Measurements from ENCODE around the gene NDUFA6.
"Not testable (repeated sequence)": the region's sequence is repeated elsewhere in the genome, so short reads cannot be mapped to it uniquely, and the experiment has no call there.

NDUFA6 gene

DNA sequence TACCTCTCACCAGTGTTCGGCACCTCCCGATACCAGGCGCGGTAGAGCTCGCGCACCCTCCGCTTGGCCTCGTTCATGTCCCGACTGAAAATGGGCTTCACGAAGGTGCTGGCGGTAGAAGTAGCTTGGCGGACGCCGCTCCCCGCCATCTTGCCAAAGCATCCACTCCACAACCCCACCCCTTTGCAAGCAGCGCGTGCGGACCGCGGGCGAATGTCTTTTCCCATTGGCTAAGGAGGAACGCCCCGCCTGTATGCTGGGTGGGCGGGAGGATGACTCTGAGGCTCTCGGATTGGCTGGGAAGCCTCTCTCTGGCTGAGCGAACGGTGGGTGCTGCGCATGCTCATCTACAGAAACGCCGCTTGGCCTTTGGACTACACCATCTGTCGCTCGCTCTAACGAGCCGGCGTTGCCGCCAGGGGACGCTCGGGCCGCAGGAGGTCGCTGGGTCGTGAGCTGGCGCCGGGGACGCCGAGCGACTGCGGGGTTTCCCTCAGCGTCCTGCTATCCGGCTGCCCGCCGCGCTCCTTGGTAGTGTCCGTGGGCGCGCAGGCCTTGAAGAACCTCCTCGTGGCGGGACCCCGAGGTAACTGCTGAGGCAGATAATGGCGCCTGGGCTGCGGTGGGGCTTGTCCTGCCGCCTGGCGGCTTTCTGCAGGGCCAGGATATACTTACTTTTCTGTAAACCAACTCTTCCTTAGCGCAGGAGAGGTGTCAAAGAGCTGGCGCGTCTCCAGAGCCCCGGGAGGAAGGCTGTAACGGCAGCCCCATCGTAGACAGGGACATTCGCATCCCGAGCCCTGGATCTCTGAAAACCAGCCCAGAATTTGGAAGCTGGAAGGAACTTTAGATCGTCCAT lies at the start of gene NDUFA6:
Gene NDUFA6 (minus strand): TSS at position 177 of the 859 bp plus-strand sequence. CDS start 28 bp downstream, at position 149.
- peak; percentile 99 for DNase-seq

DNA sequence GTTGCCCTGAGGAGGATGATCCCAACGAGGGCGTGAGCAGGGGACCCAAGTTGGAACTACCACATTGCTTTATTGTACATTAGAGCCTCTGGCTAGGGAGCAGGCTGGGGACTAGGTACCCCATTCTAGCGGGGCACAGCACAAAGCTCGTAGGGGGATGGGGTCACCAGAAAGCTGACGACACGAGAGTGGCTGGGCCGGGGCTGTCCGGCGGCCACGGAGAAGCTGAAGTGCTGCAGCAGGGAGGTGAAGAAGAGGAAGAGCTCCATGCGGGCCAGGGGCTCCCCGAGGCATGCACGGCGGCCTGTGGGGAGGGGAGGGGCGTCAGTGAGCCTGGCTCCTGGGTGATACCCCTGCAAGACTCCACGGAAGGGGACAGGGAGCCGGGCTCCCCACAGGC lies 49.6 kb upstream of the NDUFA6 start:
- DNase-seq = not testable (repeated sequence)

DNA sequence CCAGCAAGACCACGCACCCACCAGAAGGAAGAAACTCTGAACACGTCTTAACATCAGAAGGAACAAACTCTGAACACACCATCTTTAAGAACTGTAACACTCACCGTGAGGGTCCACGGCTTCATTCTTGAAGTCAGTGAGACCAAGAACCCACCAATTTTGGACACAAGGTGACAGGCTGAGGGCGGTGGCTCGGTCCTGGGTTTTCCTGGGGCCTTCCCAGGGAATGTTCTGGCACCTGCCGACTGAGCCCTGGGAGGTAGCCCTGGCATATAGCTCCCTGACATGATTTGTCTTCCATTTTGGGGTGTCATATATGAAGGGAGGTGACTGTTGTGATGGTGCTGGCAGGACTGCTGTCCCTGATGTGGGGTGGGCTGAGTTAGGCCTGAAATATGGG lies 48.9 kb upstream of the NDUFA6 start:
- DNase-seq = not testable (repeated sequence)

DNA sequence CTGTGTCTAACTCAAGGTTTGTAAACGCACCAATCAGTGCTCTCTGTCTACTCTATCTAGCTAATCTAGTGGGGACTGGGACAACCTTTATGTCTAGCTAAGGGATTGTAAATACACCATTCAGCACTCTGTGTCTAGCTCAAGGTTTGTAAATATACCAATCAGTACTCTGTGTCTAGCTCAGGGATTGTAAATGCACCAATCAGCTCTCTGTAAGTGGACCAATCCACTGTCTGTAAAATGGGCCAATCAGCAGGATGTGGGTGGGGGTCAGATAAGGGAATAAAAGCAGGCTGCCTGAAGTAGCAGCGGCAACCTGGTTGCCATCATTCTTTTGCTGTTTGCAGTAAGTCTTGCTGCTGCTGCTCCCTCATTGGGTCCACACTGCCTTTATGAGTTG lies 48.4 kb upstream of the NDUFA6 start:
- no peak for DNase-seq

DNA sequence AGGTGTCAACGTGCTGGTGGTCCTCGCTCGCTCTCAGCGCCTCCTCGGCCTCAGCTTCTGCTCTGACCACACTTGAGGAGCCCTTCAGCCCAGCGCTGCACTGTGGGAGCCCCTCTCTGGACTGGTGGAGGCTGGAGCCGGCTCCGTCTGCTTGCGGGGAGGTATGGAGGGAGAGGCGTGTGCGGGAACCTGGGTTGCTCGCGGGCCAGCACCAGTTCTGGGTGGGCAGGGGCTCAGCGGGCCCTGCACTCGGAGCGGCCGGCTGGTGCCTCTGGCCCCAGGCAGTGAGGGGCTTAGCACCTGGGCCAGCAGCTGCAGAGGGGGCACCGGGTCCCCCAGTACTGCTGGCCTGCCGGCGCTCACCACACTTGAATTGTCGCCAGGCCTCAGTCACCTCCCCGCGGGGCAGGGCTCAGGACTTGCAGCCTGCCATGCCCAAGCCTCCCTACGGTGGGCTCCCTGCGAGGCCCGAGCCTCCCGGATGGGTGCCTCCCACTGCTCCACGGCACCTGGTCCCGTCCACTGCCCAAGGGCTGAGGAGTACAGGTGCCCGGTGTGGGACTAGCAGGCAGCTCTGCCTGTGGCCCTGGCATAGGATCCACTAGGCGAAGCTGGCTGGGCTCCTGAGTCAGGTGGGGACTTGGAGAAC lies 47.7 kb upstream of the NDUFA6 start:
- DNase-seq = no peak

DNA sequence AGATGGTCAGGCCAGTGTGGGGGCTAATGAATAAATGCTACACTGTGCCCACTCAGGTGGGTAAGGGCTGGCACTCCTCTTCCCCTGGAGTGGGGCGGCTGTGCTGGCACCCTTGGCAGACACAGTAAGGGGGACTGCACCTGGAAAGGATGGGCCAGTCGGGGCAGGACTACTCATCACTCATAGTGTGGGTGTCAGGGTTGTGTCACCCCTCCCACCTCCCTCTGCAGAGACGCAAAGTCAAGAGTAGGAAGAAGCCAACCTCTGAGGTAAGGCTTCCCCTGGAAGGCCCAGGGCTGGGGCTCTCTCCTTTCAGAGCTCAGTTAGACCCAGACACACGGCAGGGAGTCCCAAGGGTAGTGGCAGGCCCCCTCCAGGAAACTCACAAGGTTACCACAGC lies 45.1 kb upstream of the NDUFA6 start:
- not testable (repeated sequence) for DNase-seq

DNA sequence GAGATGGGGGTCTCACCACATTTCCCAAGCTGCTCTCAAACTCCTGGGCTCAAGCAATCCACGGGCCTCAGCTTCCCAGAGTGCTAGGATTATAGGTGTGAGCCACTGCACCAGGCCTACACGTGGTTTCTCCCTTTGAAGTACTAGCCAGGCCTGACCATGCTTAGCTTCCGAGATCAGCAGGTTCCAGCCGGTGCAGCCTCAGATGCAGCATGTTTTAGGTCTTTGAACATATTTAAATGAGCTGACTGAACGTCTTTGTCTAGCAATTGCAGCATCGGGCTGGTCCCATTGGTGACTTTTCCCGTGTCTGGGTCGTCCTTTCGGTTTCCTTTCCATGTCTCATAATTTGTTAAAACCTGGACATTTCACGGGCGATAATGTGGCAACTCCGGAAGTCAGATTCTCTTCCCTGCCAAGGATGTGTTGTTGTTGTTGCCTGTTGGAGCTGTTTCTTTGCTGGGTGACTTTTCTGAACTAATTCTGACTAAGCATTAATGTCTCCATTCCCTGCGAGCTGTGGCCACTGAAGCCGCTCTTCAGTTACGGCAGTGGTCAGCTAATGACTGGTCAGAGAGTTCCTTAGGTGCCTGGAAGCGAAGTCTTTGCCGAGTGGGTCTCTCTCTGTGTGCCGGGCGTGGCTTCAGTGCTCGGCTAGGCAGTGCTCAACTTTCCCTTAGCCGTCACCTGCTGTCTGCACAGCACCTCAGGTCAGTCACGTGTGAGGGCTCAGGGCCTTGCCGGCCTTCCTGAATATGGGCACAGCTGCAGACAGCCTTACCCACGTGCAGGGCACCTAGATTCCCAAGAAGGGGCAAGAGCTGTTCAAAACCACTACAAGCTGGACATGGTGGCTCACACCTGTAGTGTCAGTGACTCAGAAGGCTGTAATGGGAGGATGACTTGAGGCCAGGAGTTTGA lies 43.8 kb upstream of the NDUFA6 start:
- DNase-seq = no peak

DNA sequence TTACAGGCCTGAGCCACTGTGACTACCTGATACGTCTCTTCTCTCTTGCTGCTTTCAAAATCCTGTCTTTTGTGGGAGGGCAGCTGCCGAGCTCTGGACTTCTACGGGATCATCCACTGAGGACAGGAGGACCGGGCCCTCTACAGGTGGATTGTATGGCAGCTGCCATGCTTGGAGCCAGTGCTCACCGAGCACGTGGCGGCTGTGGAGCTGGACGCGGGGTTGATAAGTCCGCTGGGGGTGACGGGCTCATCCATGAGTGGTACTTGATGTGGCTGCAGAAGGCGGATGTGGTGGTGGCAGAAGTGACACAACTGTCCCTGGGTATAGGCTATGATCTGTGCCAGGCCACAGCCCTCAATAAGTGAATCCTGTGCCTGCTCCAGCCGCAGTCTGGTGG lies 41.9 kb upstream of the NDUFA6 start:
- DNase-seq = no peak

DNA sequence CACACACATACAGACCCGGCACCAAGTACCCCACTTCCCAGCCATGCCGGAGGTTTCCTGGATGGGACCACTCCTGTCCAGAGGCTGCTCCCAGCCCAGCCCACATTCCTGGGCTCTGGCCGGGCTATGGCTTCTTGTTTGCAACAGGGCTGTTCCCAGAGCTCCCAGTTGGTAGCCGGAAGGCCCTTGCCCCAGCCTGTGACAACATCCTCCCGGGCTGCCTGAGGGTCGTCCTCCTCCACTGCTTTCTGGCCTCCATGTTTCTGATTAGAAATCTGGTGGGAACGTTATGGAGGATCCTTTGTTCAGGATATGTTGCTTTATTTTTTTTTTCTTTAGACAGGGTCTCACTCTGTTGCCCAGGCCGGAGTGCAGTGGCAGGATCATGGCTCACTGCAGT lies 41.0 kb upstream of the NDUFA6 start:
- DNase-seq = no peak

DNA sequence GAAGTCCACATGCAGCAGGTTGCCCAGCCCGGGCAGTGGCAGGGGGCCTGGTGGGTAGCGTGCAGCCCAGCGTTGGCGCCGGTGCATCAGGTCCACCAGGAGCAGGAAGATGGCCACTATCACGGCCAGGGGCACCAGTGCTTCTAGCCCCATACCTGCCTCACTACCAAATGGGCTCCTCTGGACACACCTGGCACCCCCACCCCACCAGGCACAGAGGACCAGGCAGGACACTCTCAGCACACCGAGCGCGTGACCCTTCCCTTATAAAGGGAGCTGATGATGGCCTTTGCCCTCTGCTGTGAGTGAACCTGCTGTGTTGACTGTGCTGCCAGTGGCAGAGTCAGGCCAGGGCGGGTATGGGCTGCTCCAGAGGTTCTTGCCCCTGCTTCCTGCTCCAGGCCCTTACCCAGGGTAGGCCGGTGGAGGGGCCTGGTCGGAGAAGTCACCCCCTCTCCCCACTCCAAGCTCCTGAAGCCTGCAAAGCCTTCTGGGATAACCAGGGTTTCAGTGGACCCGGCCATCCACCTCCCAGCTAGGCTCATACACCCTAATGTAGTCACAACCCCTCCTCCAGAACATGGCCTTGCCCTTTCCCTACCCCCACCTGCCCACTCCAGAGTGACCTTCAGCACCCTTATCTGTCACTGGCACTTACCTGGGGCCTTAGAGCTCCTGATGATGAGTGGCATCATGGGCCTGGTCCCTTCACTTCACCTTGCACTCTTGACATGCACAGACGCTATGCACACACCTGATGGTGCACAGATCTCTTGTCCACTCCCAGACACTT lies 40.3 kb upstream of the NDUFA6 start, which contains the start of gene CYP2D6:
Gene CYP2D6 (minus strand): TSS at position 172 of the 793 bp plus-strand sequence. CDS start 19 bp downstream, at position 153.
- not testable (repeated sequence) for DNase-seq

DNA sequence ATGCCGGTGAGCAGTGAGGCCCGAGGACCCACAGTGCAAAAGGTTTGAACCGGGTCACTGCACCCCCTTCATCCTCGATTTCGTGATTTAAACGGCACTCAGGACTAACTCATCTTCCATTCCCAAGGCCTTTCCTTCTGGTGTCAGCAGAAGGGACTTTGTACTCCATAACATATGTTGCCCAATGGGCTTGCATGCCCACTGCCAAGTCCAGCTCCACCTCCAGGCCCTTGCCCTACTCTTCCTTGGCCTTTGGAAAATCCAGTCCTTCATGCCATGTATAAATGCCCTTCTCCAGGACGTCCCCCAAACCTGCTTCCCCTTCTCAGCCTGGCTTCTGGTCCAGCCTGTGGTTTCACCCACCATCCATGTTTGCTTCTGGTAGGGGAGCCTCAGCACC lies 39.6 kb upstream of the NDUFA6 start:
- DNase-seq = not testable (repeated sequence)

DNA sequence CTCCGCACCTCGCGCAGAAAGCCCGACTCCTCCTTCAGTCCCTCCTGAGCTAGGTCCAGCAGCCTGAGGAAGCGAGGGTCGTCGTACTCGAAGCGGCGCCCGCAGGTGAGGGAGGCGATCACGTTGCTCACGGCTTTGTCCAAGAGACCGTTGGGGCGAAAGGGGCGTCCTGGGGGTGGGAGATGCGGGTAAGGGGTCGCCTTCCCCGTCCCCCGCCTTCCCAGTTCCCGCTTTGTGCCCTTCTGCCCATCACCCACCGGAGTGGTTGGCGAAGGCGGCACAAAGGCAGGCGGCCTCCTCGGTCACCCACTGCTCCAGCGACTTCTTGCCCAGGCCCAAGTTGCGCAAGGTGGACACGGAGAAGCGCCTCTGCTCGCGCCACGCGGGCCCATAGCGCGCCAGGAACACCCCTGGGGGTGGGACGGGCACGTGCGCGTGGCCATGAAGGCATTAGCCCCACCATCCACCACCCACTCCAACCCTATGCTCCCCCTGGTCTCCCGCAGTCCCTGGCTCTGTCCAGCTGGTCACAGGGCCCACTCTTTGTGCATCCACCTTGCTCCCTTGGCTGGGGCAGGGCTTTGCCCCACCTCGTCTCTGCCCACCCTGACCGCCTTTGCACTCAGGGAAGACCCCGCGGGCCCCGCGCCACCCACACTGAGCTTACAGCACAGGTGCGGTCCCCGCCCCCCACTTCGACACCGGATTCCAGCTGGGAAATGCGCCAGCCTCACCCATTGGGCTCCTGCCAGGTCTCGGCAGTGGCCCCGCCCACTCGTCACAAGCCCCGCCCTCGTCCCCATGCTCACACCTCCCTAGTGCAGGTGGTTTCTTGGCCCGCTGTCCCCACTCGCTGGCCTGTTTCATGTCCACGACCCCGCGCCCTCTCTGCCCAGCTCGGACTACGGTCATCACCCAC lies 38.5 kb upstream of the NDUFA6 start:
- not testable (repeated sequence) for DNase-seq

DNA sequence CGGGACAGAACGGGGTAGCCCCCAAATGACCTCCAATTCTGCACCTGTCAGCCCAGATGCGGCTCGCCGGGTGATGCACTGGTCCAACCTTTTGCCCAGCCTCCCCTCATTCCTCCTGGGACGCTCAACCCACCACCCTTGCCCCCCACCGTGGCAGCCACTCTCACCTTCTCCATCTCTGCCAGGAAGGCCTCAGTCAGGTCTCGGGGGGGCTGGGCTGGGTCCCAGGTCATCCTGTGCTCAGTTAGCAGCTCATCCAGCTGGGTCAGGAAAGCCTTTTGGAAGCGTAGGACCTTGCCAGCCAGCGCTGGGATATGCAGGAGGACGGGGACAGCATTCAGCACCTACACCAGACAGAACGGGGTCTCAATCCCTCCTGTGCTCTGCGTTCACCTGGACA lies 37.4 kb upstream of the NDUFA6 start:
- DNase-seq = not testable (repeated sequence)

DNA sequence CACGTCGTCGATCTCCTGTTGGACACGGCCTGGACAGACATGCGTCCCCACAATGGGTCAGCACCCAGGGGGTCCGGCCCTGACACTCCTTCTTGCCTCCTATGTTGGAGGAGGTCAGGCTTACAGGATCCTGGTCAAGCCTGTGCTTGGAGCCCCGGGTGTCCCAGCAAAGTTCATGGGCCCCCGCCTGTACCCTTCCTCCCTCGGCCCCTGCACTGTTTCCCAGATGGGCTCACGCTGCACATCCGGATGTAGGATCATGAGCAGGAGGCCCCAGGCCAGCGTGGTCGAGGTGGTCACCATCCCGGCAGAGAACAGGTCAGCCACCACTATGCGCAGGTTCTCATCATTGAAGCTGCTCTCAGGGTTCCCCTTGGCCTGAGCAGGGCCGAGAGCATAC lies 37.0 kb upstream of the NDUFA6 start:
- no peak for DNase-seq

DNA sequence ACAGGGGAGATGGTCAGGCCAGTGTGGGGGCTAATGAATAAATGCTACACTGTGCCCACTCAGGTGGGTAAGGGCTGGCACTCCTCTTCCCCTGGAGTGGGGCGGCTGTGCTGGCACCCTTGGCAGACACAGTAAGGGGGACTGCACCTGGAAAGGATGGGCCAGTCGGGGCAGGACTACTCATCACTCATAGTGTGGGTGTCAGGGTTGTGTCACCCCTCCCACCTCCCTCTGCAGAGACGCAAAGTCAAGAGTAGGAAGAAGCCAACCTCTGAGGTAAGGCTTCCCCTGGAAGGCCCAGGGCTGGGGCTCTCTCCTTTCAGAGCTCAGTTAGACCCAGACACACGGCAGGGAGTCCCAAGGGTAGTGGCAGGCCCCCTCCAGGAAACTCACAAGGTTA lies 33.0 kb upstream of the NDUFA6 start:
- not testable (repeated sequence) for DNase-seq

DNA sequence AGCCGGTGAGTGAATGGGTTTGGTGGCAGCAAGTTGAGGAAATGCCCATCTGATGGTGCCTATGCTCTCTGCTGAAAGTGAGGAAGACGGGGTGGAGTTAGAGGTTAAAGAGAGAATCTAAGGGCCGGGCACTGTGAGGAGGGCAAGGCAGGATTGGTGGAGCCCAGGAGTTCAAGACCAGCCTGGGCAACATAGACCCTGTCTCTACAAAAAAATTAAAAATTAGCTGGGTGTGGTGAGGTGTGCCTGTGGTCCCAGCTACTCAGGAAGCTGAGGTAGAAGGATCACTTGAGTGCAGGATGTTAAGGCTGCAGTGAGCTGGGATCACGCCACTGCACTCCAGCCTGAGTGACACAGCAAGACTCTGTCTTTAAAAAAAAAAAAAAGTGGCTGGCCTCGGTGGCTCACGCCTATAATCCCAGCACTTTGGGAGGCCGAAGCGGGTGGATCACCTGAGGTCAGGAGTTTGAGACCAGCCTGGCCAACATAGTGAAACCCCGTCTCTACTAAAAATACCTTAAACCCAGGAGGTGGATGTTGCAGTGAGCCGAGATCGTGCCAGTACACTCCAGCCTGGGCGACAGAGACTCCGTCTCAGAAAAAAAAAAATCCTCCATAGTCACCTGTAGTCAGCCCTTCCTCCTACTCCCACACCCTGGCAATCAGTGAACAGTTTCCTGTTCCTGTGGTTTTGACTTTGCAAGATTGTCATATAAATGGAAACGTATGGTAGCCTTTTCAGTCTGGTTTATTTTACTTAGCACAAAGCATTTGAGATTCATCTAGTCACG lies 29.9 kb upstream of the NDUFA6 start:
- not testable (repeated sequence) for DNase-seq

DNA sequence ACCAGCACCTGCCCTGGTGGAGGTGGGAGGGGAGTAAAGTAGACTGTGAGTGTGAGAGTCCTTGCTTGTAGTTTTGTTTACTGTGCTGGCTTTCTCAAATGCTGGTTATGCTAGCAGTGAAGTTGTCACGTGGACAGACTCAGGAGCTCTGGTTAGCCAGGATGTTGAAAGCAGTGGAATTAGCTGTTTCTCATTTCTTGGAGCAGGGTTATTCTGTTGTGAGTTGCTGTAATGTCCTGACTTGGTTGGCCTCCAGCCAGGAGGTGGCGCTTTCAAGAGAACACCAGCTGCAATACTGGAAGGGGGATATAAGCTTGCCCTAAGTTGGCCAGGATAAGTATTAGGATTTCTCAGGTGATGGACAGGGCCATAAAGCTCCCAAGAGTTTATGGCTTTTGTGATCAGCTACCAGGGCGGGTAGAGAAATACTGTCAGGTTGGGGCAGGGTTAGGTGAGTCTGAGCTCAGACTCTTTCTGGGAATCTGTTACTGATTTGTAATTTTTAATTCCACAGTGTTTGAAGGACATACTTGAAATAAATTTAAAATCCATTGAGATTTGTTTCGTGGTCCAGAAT lies 26.4 kb upstream of the NDUFA6 start:
- no peak for DNase-seq

DNA sequence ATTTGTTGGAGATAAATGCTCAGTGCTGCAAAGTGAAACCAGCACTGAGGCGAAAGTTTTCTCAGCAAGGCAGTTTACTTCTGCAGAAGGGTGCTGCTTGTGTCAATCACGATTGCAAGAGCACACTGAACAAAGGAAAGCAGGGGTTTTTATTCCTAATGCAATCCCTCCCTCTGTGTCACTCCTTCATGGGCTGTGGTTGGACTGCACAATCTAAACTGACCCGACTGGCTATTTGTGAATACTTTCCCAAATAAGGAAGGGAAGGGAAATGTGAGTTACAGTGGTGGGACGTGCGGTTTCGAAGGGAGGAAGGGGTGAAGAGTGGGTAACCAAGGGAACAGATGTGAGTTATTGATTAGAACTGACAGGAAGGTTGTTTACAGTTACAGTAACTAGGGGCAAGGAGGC lies 24.9 kb upstream of the NDUFA6 start:
- DNase-seq = not testable (repeated sequence)

DNA sequence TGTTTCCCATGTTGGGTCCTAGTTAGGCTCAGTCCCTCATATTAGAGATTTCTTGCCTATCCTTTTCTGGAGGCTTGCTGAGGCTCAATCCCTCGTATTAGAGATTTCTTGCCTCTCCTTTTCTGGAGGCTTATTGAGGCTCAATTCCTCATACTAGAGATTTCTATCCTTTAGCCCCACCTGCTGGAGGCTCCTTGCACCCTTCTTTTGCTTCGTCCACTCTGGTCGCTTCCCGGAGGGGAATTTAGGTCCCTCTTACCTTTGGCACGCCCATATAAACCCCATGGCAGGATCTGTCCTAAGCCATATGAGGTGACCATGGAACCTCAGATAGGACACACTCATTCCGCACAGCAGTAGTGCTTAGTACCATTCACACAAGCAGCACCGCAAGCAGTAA lies 24.1 kb upstream of the NDUFA6 start:
- DNase-seq = no peak

DNA sequence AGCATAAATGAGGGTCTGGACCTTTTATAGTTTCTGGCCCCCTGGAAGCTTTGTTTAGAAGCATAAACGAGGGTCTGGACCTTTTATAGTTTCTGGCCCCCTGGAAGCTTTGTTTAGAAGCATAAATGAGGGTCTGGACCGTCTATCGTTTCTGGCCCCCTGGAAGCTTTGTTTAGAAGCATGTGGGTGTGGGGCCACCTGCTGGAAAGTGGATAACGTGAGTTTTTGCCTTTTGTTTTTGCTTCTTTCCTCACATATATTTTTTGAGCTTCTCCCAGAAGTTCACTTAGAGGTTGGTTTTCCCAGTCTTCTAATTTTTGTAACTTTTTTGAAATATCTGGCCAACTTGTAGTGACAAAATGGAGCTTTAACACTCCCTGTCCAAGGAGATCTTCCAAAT lies 22.2 kb upstream of the NDUFA6 start:
- not testable (repeated sequence) for DNase-seq
